GM21528 (cell line): Measurements from ENCODE around the gene CACNA2D4.

ENCODE experiments used
- ATAC-seq: cut with Tn5 transposase; IDR thresholded peaks from one replicate; pipeline ENCODE4 v1.9.1; 2021; ENCODE audit warnings: mild to moderate bottlenecking, moderate library complexity; ENCODE audit not compliant: unreplicated experiment, low FRiP score

The CACNA2D4 gene

GRCh38 chr12:1919284-1919683 is 832 bp upstream of the CACNA2D4 start:
- no peak for ATAC-seq

GRCh38 chr12:1918884-1919236 is 408 bp upstream of the CACNA2D4 start:
- ATAC-seq, result no peak

- ATAC-seq, result no peak
These were observed 1.0 kb downstream of the CACNA2D4 start for GRCh38 chr12:1917172-1918070.

GRCh38 chr12:1916371-1917171 is 1.9 kb downstream of the CACNA2D4 start:
- no peak for ATAC-seq

GRCh38 chr12:1915082-1915968 is 3.1 kb downstream of the CACNA2D4 start:
- no peak for ATAC-seq

GRCh38 chr12:1914114-1914911 is 4.1 kb downstream of the CACNA2D4 start:
- no peak for ATAC-seq

GRCh38 chr12:1913377-1914113 is 4.9 kb downstream of the CACNA2D4 start:
- ATAC-seq, result no peak

GRCh38 chr12:1912580-1913376 is 5.7 kb downstream of the CACNA2D4 start:
- no peak for ATAC-seq

- ATAC-seq, result no peak
These were observed 6.6 kb downstream of the CACNA2D4 start for GRCh38 chr12:1911598-1912575.

- no peak for ATAC-seq
These were observed 8.0 kb downstream of the CACNA2D4 start for GRCh38 chr12:1910468-1910867.

GRCh38 chr12:1908758-1909157 is 9.7 kb downstream of the CACNA2D4 start:
- ATAC-seq, result no peak

- no peak for ATAC-seq
These were observed 10.5 kb downstream of the CACNA2D4 start for GRCh38 chr12:1907652-1908611.

- ATAC-seq, result no peak
These were observed 11.9 kb downstream of the CACNA2D4 start for GRCh38 chr12:1906579-1906978.

- ATAC-seq, result no peak
These were observed 13.6 kb downstream of the CACNA2D4 start for GRCh38 chr12:1904875-1905274.

- ATAC-seq, result no peak
These were observed 21.5 kb downstream of the CACNA2D4 start for GRCh38 chr12:1896964-1897363.

- no peak for ATAC-seq
These were observed 27.6 kb downstream of the CACNA2D4 start for GRCh38 chr12:1890810-1891209.
